Endodermal cell (in vitro differentiated cells): Measurements from ENCODE around the gene SFTPA2. TPM values are rescaled to one million over a fixed set of nuclear protein-coding genes. Genes with fewer than 3 reads are reported as not detected.

ENCODE experiments used
- DNase-seq: peaks from one replicate; pipeline ENCODE4 v3.0.0-alpha.2; 2017
- H3K27ac ChIP-seq: 2 replicates; pipeline ENCODE4 v1.5.1; 2013; ENCODE audit warnings: mild to moderate bottlenecking, low read depth, low read length, moderate library complexity
- H3K27me3 ChIP-seq: 2 replicates; pipeline ENCODE4 v1.6.1; 2013; ENCODE audit warnings: mild to moderate bottlenecking, low read length, moderate library complexity; ENCODE audit not compliant: insufficient read depth, control insufficient read depth, poor library complexity, severe bottlenecking
- H3K36me3 ChIP-seq: 2 replicates; pipeline ENCODE4 v1.7.0; 2013; ENCODE audit warnings: mild to moderate bottlenecking, low read length, moderate library complexity; ENCODE audit not compliant: control insufficient read depth, insufficient read depth
- H3K4me1 ChIP-seq: one replicate; pipeline ENCODE4 v1.7.0; 2013; ENCODE audit warnings: low read length; ENCODE audit not compliant: control insufficient read depth, insufficient read depth
- H3K4me3 ChIP-seq: 2 replicates; pipeline ENCODE4 v1.5.1; 2013; ENCODE audit warnings: mild to moderate bottlenecking, low read length, moderate library complexity
- H3K9ac ChIP-seq: 2 replicates; pipeline ENCODE4 v1.6.1; 2013; ENCODE audit warnings: mild to moderate bottlenecking, low read length, moderate library complexity; ENCODE audit not compliant: poor library complexity, severe bottlenecking; ENCODE audit errors: extremely low read depth
- H3K9me3 ChIP-seq: 2 replicates; pipeline ENCODE4 v1.6.1; 2013; ENCODE audit warnings: mild to moderate bottlenecking, low read length, moderate library complexity; ENCODE audit not compliant: control insufficient read depth
- H3K27ac Mint-ChIP-seq: 2 replicates; pipeline ENCODE4 v1.8.0; 2020; ENCODE audit warnings: mixed read lengths
- H3K27me3 Mint-ChIP-seq: 2 replicates; pipeline ENCODE4 v1.8.0; 2021; ENCODE audit warnings: mild to moderate bottlenecking, mixed read lengths; ENCODE audit not compliant: insufficient read depth
- H3K36me3 Mint-ChIP-seq: 2 replicates; pipeline ENCODE4 v1.8.0; 2020; ENCODE audit warnings: low read depth, mixed read lengths
- H3K4me1 Mint-ChIP-seq: 2 replicates; pipeline ENCODE4 v1.8.0; 2020; ENCODE audit warnings: mixed read lengths
- H3K4me3 Mint-ChIP-seq: 2 replicates; pipeline ENCODE4 v1.8.0; 2020; ENCODE audit warnings: mild to moderate bottlenecking, moderate library complexity, mixed read lengths
- H3K9me3 Mint-ChIP-seq: 2 replicates; pipeline ENCODE4 v1.8.0; 2020; ENCODE audit warnings: mild to moderate bottlenecking, mixed read lengths
- WGBS, 2 experiments: methylation state at CpG; one replicate each; pipeline versions ENCODE4 v1.1.5 to v1.1.7; 2013; ENCODE audit warnings: missing lambda C conversion rate in 2 of 2, mixed read lengths in 1 of 2; ENCODE audit not compliant: insufficient coverage in 1 of 2, insufficient read length in 1 of 2; 5-methylcytosine and 5-hydroxymethylcytosine counted together
- total RNA-seq, 2 donors: library from RNA; stranded (reverse); fragmentation: NEBNext Ultra II Directional in 1 of 2; extraction: Animal tissue kit (Norgen Biotek cat#: 25700) in 1 of 2; gene quantifications; 2 replicates in 1 of 2; 3 replicates in 1 of 2; pipeline ENCODE4 v1.2.1, GENCODE V29; 2021
- TF ChIP-seq, protein P1 (sequence below): fragments of 200-600 bp; sonication (generic); conservative IDR thresholded peaks from 2 replicates; pipeline ENCODE4 v1.5.0; 2021; ENCODE audit warnings: antibody characterized with exemption, mild to moderate bottlenecking

Gene SFTPA2
- total RNA-seq, 2 donors from 2014 or later, result not detected

DNA sequence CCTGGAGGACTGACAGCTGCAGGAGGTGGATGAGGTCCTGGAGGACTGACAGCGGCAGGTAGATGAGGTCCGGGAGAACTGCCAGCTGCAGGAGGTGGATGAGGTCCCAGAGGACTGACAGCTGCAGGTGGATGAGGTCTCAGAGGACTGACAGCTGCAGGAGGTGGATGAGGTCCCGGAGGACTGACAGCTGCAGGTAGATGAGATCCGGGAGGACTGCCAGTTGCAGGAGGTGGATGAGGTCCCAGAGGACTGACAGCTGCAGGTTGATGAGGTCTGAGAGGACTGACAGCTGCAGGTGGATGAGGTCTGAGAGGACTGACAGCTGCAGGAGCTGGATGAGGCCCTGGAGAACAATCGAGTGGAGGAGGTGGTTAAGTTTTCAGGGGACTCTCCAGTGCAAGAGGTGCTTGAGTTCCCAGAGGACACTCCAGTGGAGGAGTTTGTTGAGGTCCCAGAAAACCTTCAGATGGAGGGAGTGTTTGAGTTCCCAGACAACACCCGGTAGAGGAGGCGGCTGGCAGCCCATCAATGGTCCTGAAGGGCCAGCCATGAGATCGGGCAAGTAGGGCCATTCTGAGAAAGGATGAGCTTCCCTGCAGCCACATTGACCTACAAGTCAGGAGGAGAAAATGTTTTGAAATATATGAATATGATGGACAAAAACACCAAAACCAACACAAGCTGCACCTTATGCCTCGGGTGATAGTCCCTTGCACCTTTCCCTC, 52.6 kb downstream of the SFTPA2 start:
- DNase-seq, result no peak
- no peaks in the 10 kb centered on the region for H3K4me1 Mint-ChIP-seq
- H3K27me3 Mint-ChIP-seq, result peaks cover 36% of the 10 kb centered on the region
- no peaks in the 10 kb centered on the region for H3K9me3 Mint-ChIP-seq
- H3K27ac Mint-ChIP-seq, result no peak overlapping the region
- Histone ChIP-seq H3K9me3 (no peaks in the 10 kb centered on the region), H3K27me3 (peaks cover 25% of the 10 kb centered on the region), H3K4me1 (no peaks in the 10 kb centered on the region), H3K36me3 (no peaks in the 10 kb centered on the region), H3K9ac (no peak overlapping the region), H3K27ac (no peak overlapping the region), H3K4me3 (no peak overlapping the region)
- 85 to 94% methylated on average over 5 to 9 of the region's 9 CpGs for WGBS, 2 experiments
- H3K36me3 Mint-ChIP-seq, result no peaks in the 10 kb centered on the region
- no peak overlapping the region for H3K4me3 Mint-ChIP-seq
- TF ChIP-seq, protein P1, sequence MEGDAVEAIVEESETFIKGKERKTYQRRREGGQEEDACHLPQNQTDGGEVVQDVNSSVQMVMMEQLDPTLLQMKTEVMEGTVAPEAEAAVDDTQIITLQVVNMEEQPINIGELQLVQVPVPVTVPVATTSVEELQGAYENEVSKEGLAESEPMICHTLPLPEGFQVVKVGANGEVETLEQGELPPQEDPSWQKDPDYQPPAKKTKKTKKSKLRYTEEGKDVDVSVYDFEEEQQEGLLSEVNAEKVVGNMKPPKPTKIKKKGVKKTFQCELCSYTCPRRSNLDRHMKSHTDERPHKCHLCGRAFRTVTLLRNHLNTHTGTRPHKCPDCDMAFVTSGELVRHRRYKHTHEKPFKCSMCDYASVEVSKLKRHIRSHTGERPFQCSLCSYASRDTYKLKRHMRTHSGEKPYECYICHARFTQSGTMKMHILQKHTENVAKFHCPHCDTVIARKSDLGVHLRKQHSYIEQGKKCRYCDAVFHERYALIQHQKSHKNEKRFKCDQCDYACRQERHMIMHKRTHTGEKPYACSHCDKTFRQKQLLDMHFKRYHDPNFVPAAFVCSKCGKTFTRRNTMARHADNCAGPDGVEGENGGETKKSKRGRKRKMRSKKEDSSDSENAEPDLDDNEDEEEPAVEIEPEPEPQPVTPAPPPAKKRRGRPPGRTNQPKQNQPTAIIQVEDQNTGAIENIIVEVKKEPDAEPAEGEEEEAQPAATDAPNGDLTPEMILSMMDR, result no peak

Other genes with a start within 250 kb of the SFTPA2 start
- 10 to 100 TPM; 50.4 to 51.0 TPM for gene PPIF, start 212.9 kb downstream of the SFTPA2 start, total RNA-seq
- gene ZCCHC24, start 114.8 kb downstream of the SFTPA2 start, total RNA-seq, result 10 to 100 TPM in 1 of 2 donors, 1 to 10 TPM in 1; 7.6 to 10.7 TPM
- under 1 TPM; 0.22 to 0.62 TPM for gene EIF5AL1, start 47.9 kb downstream of the SFTPA2 start, total RNA-seq
- not detected for gene SFTPA1, start 50.5 kb upstream of the SFTPA2 start, total RNA-seq
- gene NUTM2B, start 142.8 kb upstream of the SFTPA2 start, total RNA-seq, result under 1 TPM; 0.35 to 0.73 TPM